Activated CD4-positive, alpha-beta T cell treated with anti-CD3 and anti-CD28 coated beads, Interleukin-2, amount 50 U/mL, for 24 hours (primary cell): ENCODE results near the gene AGAP1.

Experiments
- DNase-seq, 2 donors: peaks; one replicate each; pipeline ENCODE4 v3.0.0-alpha.2; 2020; ENCODE audit warnings: low read depth in 1 of 2, low spot score in 1 of 2

AGAP1 gene

GRCh38 chr2:235507928-235508327 is 14.1 kb downstream of the AGAP1 start:
- no peak for DNase-seq

- DNase-seq, result no peak
Observed at GRCh38 chr2:235508371-235509160, 14.7 kb downstream of the AGAP1 start.

- DNase-seq, result no peak
Observed at GRCh38 chr2:235510318-235510717, 16.5 kb downstream of the AGAP1 start.

GRCh38 chr2:235511187-235511661 is 17.4 kb downstream of the AGAP1 start:
- DNase-seq, result no peak

GRCh38 chr2:235511751-235512698 is 18.2 kb downstream of the AGAP1 start:
- no peak for DNase-seq

- no peak for DNase-seq
Observed at GRCh38 chr2:235512699-235513053, 18.8 kb downstream of the AGAP1 start.

- DNase-seq, result no peak
Observed at GRCh38 chr2:235513984-235514626, 20.3 kb downstream of the AGAP1 start.

- DNase-seq, result no peak
Observed at GRCh38 chr2:235514627-235515363, 21.0 kb downstream of the AGAP1 start.

- no peak for DNase-seq
Observed at GRCh38 chr2:235515364-235515742, 21.5 kb downstream of the AGAP1 start.

- DNase-seq, result no peak
Observed at GRCh38 chr2:235515821-235516220, 22.0 kb downstream of the AGAP1 start.

GRCh38 chr2:235516257-235516656 is 22.4 kb downstream of the AGAP1 start:
- DNase-seq, result no peak

- no peak for DNase-seq
Observed at GRCh38 chr2:235518322-235519090, 24.7 kb downstream of the AGAP1 start.

- DNase-seq, result no peak
Observed at GRCh38 chr2:235520787-235521186, 26.9 kb downstream of the AGAP1 start.

- no peak for DNase-seq
Observed at GRCh38 chr2:235521844-235522243, 28.0 kb downstream of the AGAP1 start.

- no peak for DNase-seq
Observed at GRCh38 chr2:235523021-235523420, 29.2 kb downstream of the AGAP1 start.

GRCh38 chr2:235523486-235524150 is 29.8 kb downstream of the AGAP1 start:
- no peak for DNase-seq

GRCh38 chr2:235526166-235526565 is 32.3 kb downstream of the AGAP1 start:
- no peak for DNase-seq

GRCh38 chr2:235527806-235528469 is 34.1 kb downstream of the AGAP1 start:
- DNase-seq, result no peak

GRCh38 chr2:235529621-235530020 is 35.8 kb downstream of the AGAP1 start:
- DNase-seq, result no peak
